Stimulated activated memory B cell treated with anti-CD40 and anti-IgM and Interleukin-4, amounts not matched to agents 10 μg/mL and 1 μg/mL and 100 μg/mL, for 72 hours (primary cell): ENCODE results near the gene RUNDC1.

Experiments
- ATAC-seq: fragments of 150-1000 bp; cut with Tn5 transposase; 2 replicates; pipeline ENCODE4 v1.10.0; 2021
- H3K27ac Mint-ChIP-seq: one replicate; pipeline ENCODE4 v1.8.0; 2022; ENCODE audit warnings: mild to moderate bottlenecking, mixed read lengths
- H3K27me3 Mint-ChIP-seq: one replicate; pipeline ENCODE4 v1.8.0; 2022; ENCODE audit warnings: mixed read lengths
- H3K36me3 Mint-ChIP-seq: one replicate; pipeline ENCODE4 v1.8.0; 2022; ENCODE audit warnings: mixed read lengths
- H3K4me1 Mint-ChIP-seq: one replicate; pipeline ENCODE4 v1.8.0; 2022; ENCODE audit warnings: mixed read lengths
- H3K4me3 Mint-ChIP-seq: one replicate; pipeline ENCODE4 v1.8.0; 2022; ENCODE audit warnings: mild to moderate bottlenecking, moderate library complexity, mixed read lengths
- H3K9me3 Mint-ChIP-seq: one replicate; pipeline ENCODE4 v1.8.0; 2022; ENCODE audit warnings: mixed read lengths

Gene RUNDC1

DNA sequence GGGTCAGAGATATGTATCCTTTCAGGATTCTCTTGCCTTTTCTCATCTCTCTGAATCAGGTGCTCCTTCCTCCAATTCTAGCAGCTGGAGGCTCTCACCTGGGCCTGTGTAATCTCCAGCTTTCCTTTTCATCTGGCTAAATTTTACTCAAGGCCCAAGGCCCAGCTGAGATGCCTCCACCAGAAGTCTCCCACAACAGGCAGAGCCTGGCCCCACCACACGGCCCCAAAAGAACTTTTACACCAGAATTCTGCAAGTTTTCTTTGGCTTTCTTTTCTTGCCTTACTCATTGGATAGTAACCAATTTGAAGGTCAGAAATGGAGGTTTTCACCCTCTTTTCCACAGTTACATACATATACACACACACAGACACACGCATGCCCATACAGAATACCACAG is 59.3 kb downstream of the RUNDC1 start:
- H3K36me3 Mint-ChIP-seq: no peaks in the 10 kb centered on the region
- H3K4me3 Mint-ChIP-seq: no peak overlapping the region
- no peaks in the 10 kb centered on the region for H3K9me3 Mint-ChIP-seq
- no peaks in the 10 kb centered on the region for H3K4me1 Mint-ChIP-seq
- H3K27me3 Mint-ChIP-seq: no peaks in the 10 kb centered on the region
- no peak for ATAC-seq
- no peak overlapping the region for H3K27ac Mint-ChIP-seq

DNA sequence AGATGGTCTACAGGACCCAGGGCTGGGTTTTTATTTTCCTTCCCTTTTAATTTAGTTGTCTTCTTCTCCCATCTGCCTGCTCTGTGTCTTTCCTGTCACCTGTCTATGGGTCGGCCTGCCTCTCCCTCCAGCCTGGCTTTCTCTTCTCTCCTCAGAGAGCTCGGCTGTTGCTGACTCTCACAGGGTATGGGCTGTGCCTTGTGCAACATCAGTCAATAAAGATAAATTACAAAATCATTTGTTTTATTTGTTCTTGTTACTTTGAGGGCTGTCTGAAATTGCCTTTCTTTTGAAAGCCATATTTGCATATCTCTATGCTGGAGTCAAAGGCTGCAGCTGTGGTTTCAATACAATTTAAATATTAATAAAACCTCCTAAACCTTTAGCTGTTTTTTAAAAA is 60.3 kb downstream of the RUNDC1 start:
- Mint-ChIP-seq H3K9me3 (no peaks in the 10 kb centered on the region), H3K27me3 (no peaks in the 10 kb centered on the region), H3K27ac (no peak overlapping the region), H3K4me1 (no peaks in the 10 kb centered on the region), H3K36me3 (no peaks in the 10 kb centered on the region), H3K4me3 (no peak overlapping the region)
- no peak for ATAC-seq

DNA sequence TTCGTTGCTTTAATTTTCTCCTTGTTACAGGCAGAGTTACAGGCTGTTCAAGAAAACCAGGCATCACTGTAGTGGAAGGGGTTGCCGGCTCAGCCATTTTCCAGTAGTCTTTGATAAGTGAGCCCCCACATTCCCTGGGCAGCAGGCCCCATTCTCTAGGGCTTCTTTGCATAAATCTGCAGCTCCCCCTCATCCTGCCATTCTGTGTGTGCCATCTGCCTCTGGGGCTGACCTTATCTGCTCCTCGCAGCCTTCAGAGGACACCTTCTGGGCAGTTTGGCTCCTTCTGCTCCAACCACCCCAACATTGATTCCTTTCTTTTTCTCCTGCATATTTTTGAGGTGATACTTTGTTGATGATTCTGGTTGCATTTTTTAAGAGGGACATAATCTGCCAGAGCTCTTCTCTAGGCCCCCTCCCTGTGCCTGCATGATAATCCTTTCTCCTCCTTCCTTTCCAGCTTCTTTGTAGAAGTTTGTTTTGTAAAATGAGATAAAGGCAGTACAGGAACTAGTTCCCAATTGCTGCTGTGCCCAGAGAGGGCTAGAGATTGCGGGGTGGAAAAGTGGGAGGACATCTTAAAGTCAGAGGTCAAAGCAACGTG is 61.8 kb downstream of the RUNDC1 start:
- Mint-ChIP-seq H3K36me3 (no peaks in the 10 kb centered on the region), H3K27ac (no peak overlapping the region), H3K27me3 (no peaks in the 10 kb centered on the region), H3K4me3 (no peak overlapping the region), H3K4me1 (no peaks in the 10 kb centered on the region), H3K9me3 (no peaks in the 10 kb centered on the region)
- ATAC-seq: no peak
